AG04450 (cell line): Measurements from ENCODE around the gene ARL2BP. TPM values are rescaled to one million over a fixed set of nuclear protein-coding genes. Genes with fewer than 3 reads are reported as not detected.
"Not testable (repeated sequence)": the region's sequence is repeated elsewhere in the genome, so short reads cannot be mapped to it uniquely, and the experiment has no call there.

ENCODE experiments used
- CTCF ChIA-PET: fragments of 300-600, 350-600 bp; formaldehyde crosslinking; extraction: SDS; loops from one replicate; lab custom pipeline; 2022; ENCODE audit warnings: antibody characterized with exemption, inconsistent platforms; lab: Charles Lee
- POLR2A ChIA-PET: fragments of 350-600 bp; formaldehyde crosslinking; extraction: SDS; loops from one replicate; lab custom pipeline; 2021; ENCODE audit warnings: antibody characterized with exemption, inconsistent platforms; lab: Yijun Ruan, JAX
- DNase-seq: peaks from one replicate; pipeline ENCODE4 v3.0.0-alpha.2; 2011; ENCODE audit warnings: low read depth, low spot score
- H3K27ac ChIP-seq: one replicate; pipeline ENCODE4 v1.5.1; 2012; ENCODE audit warnings: low read depth, low read length, control low read depth
- H3K27me3 ChIP-seq: one replicate; pipeline ENCODE4 v1.6.0; 2012; ENCODE audit warnings: low read length; ENCODE audit not compliant: control insufficient read depth, insufficient read depth
- H3K4me3 ChIP-seq: 2 replicates; pipeline ENCODE4 v1.5.1; 2011; ENCODE audit warnings: mild to moderate bottlenecking, low read depth, low read length, control low read depth
- H3K9me3 ChIP-seq: 2 replicates; pipeline ENCODE4 v1.5.1; 2012; ENCODE audit warnings: low read length; ENCODE audit not compliant: control insufficient read depth, insufficient read depth
- CTCF ChIP-seq: IDR thresholded peaks from 2 replicates; pipeline ENCODE4 v1.5.1; 2011; ENCODE audit warnings: low read depth, low read length, control low read depth, inconsistent platforms
- polyA plus RNA-seq: library from polyadenylated mRNA; depleted of rRNA; stranded (reverse); fragments of >200 nt; gene quantifications from 2 replicates; pipeline ENCODE4 v1.2.3, GENCODE V29; 2011

ARL2BP gene
- polyA plus RNA-seq, 1 experiment = 107 TPM

DNA sequence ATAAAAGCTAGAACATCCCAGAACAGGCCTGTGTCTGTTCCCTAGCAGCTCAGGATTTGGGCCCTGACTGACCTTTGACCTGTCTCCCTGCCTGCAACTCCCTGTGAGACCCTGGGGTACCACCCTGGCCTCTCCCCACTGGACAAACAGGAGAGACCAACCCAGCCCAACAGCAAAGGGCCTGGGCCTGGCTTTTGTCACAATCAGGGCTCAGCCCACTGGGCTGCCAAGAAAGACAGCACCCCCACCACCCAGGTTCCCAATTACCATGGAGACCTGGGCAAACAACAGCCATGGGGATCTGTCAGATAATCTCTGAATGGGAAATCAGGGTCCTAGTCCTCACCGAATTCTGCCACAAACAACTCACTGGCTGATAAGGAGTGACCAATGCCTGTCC lies 28.3 kb downstream of the ARL2BP start:
- Histone ChIP-seq H3K27ac (no peak overlapping the region), H3K27me3 (no peaks in the 10 kb centered on the region), H3K4me3 (no peak overlapping the region), H3K9me3 (no peaks in the 10 kb centered on the region)
- DNase-seq = no peak
- ChIA-PET CTCF (no interaction called here), POLR2A (no interaction called here)
- no peak for TF ChIP-seq CTCF

DNA sequence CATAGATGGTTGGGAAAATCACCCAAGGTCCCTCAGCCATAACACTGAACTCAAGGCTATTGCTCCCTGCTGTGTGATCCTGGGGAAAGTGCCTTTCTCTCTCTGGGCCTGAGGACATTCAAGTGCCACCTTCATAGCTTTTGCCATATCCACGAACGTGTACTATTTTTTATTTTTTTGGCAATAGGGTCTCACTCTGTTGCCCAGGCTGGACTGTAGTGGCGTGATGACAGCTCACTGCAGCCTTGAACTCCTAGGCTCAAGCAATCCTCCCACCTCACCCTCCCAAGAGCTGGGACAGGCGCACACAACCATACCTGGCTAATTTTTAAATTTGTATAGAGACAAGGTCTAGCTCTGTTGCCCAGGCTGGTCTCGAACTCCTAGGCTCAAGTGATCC lies 28.8 kb downstream of the ARL2BP start:
- Histone ChIP-seq H3K4me3 (no peak overlapping the region), H3K27me3 (no peaks in the 10 kb centered on the region), H3K9me3 (no peaks in the 10 kb centered on the region), H3K27ac (no peak overlapping the region)
- POLR2A ChIA-PET = no interaction called here
- TF ChIP-seq CTCF = no peak
- CTCF ChIA-PET = no interaction called here
- DNase-seq = no peak

DNA sequence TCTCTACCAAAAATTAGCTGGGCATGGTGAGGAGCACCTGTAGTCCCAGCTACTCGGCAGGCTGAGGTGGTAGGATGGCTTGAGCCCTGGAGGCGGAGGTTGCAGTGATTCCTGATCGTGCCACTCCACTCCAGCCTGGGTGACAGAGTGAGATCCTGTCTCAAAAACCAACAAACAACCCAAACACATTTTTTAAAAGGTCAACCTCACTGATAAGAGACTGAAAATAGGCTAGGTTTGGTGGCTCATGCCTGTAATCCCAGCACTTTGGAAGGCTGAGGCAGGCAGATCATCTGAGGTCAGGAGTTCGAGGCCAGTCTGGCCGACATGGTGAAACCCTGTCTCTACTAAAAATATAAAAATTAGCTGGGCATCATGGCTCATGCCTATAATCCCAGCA lies 30.9 kb downstream of the ARL2BP start:
- POLR2A ChIA-PET, DNase-seq, H3K4me3 ChIP-seq, CTCF ChIA-PET, H3K9me3 ChIP-seq, H3K27me3 ChIP-seq, H3K27ac ChIP-seq: not testable (repeated sequence)

DNA sequence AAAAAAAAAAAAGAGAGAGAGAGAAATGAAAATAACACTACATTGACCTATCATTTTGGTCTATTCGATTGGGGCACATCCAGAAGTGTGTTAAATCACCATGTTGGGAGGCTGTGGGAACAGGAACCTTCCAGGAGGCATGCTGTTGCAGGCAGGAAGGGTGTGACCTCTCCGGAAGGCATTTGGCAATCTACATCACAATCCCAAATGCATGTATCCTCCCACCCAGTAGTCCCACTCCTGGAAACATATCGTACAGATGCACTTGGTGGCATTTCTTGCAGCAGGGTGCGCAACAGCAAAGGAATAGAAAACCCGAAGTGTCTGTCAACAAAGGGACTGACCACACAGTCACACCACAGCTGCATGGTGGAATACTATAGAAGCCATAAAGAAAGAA lies 31.5 kb downstream of the ARL2BP start:
- CTCF ChIA-PET = no interaction called here
- POLR2A ChIA-PET = no interaction called here
- no peak for DNase-seq
- no peak overlapping the region for H3K4me3 ChIP-seq
- peaks cover 11% of the 10 kb centered on the region for H3K27me3 ChIP-seq
- H3K9me3 ChIP-seq = no peaks in the 10 kb centered on the region
- H3K27ac ChIP-seq = no peak overlapping the region
- TF ChIP-seq CTCF = no peak

GRCh38 chr16:57277586-57277985 lies 32.5 kb downstream of the ARL2BP start:
- Histone ChIP-seq H3K4me3 (no peak overlapping the region), H3K9me3 (no peaks in the 10 kb centered on the region), H3K27ac (no peak overlapping the region), H3K27me3 (peaks cover 16% of the 10 kb centered on the region)
- ChIA-PET POLR2A (interaction anchor here (0.6 kb wide), 1 partner anchor 366 kb away, joined by 4 read pairs; no protein-coding TSS in a partner anchor), CTCF (interaction anchor here (0.9 to 1.5 kb wide), 3 partner anchors 23 to 141 kb away, joined by 3 to 4 read pairs (median 3); no protein-coding TSS in a partner anchor)
- no peak for DNase-seq
- no peak for TF ChIP-seq CTCF
